Measurements from ENCODE around the gene TNNI3K. TPM values are rescaled to one million over a fixed set of nuclear protein-coding genes. Genes with fewer than 3 reads are reported as not detected.

The TNNI3K gene
- total and polyA plus RNA-seq, 2 of the 8 experiments (the other 6 are each of a cell fraction or from before 2014, with no cell fraction given): 0.41 to 0.48 TPM

DNA sequence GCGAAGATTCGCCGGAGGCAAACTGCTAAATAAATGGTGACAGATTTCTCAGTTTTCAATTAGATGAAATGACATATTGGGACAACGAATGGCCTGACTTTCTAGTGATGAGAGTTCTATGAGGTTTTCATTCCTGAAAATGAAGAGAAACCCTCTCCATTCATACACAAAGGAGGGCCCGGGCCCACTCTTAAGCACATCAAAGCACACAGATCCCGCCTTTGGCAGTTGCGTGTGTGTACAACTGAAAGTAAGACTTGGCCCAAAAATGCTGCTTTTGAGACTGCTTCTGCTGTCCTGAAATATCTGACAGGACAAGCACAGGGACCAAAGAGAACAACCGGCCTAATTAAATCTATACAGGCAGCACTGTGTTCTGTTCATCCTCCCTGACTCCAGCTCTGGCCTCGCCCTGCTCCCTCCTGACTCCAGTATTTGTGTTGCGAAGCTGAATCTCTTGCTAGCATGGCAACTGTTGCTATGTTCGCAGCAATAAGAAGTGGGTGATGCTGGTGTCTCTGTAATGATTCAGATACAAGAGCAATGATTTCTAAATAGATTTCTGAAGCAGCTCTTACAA, 269.8 kb downstream of the TNNI3K start (continued):
- TF ChIP-seq CBX5 (IDR thresholded peaks at IDR 0.05; ENCODE audit: low read depth, low read length) (no peak), CTCF (IDR thresholded peaks at IDR 0.05; ENCODE audit: control extremely low read depth in 1 of 3, insufficient read depth in 1 of 3, low read depth in 1 of 3, low read length in 3 of 3) (no peak), PHF8 (conservative IDR thresholded peaks at IDR 0.05; ENCODE audit: low read depth, low read length) (no peak), HDAC2 (IDR thresholded peaks at IDR 0.05; ENCODE audit: borderline replicate concordance in 1 of 2, low read depth in 2 of 2, low read length in 2 of 2) (no peak), KDM5A (IDR thresholded peaks at IDR 0.05; ENCODE audit: low read length) (no peak)

All from H1 (cell line).